ENCODE measurements around the gene ZNF22.

GRCh38 chr10:45001381-45002148 is 842 bp downstream of the ZNF22 start:
- TF ChIP-seq, protein P1, sequence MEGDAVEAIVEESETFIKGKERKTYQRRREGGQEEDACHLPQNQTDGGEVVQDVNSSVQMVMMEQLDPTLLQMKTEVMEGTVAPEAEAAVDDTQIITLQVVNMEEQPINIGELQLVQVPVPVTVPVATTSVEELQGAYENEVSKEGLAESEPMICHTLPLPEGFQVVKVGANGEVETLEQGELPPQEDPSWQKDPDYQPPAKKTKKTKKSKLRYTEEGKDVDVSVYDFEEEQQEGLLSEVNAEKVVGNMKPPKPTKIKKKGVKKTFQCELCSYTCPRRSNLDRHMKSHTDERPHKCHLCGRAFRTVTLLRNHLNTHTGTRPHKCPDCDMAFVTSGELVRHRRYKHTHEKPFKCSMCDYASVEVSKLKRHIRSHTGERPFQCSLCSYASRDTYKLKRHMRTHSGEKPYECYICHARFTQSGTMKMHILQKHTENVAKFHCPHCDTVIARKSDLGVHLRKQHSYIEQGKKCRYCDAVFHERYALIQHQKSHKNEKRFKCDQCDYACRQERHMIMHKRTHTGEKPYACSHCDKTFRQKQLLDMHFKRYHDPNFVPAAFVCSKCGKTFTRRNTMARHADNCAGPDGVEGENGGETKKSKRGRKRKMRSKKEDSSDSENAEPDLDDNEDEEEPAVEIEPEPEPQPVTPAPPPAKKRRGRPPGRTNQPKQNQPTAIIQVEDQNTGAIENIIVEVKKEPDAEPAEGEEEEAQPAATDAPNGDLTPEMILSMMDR (IDR thresholded peaks at IDR 0.05), result peak in 4 of 6 experiments; percentile 7 to 49 (median 24)
- TF ChIP-seq POLR2A (IDR thresholded peaks at IDR 0.05), result peak in 1 of 2 donors; percentile 33

All from adrenal gland (tissue), 5 donors.